T-helper 1 cell treated with Interleukin-12 subunit alpha and Interleukin-12 subunit beta and Interleukin-4 antibody, amounts not matched to agents 30 ng/mL and 1 ng/mL, for 36 hours (primary cell): ENCODE results near the gene PPP1R26. TPM values are rescaled to one million over a fixed set of nuclear protein-coding genes. Genes with fewer than 3 reads are reported as not detected.
"Not testable (repeated sequence)": the region's sequence is repeated elsewhere in the genome, so short reads cannot be mapped to it uniquely, and the experiment has no call there.

Source experiments
- intact Hi-C: fragments of 100-400 bp; cut with micrococcal nuclease; formaldehyde crosslinking; loops from one replicate; pipeline ENCODE4 v1.15.1; 2024
- total RNA-seq: library from RNA; stranded (reverse); gene quantifications from 2 replicates; pipeline ENCODE4 v1.2.3, GENCODE V29; 2022

Gene PPP1R26
- total RNA-seq, 1 donor from 2014 or later: 0.07 TPM

GRCh38 chr9:135519179-135519971 is 39.8 kb downstream of the PPP1R26 start:
- intact Hi-C loops: no loop called here

GRCh38 chr9:135520916-135521607 is 41.5 kb downstream of the PPP1R26 start, which contains the start of gene LCN1:
Gene LCN1, plus strand, starts transcription at chr9:135521440. Its CDS starts 58 bp downstream, at chr9:135521498.
- intact Hi-C loops: no loop called here

- intact Hi-C loops: no loop called here
Observed at GRCh38 chr9:135521608-135522095, 42.1 kb downstream of the PPP1R26 start.

- intact Hi-C loops: no loop called here
Observed at GRCh38 chr9:135522137-135522877, 42.7 kb downstream of the PPP1R26 start.

- intact Hi-C loops: no loop called here
Observed at GRCh38 chr9:135522931-135523330, 43.3 kb downstream of the PPP1R26 start.

GRCh38 chr9:135523521-135524129 is 44.0 kb downstream of the PPP1R26 start:
- intact Hi-C loops: no loop called here

GRCh38 chr9:135524130-135524861 is 44.7 kb downstream of the PPP1R26 start:
- intact Hi-C loops: no loop called here

GRCh38 chr9:135525241-135526088 is 45.9 kb downstream of the PPP1R26 start:
- intact Hi-C loops: no loop called here

- intact Hi-C loops: no loop called here
Observed at GRCh38 chr9:135526089-135526729, 46.6 kb downstream of the PPP1R26 start.

GRCh38 chr9:135526730-135527571 is 47.4 kb downstream of the PPP1R26 start:
- intact Hi-C loops: no loop called here

- intact Hi-C loops: not testable (repeated sequence)
Observed at GRCh38 chr9:135528842-135529435, 49.4 kb downstream of the PPP1R26 start.

GRCh38 chr9:135530146-135530545 is 50.6 kb downstream of the PPP1R26 start:
- intact Hi-C loops: no loop called here

GRCh38 chr9:135531096-135531495 is 51.5 kb downstream of the PPP1R26 start:
- intact Hi-C loops: no loop called here

- intact Hi-C loops: no loop called here
Observed at GRCh38 chr9:135533113-135533512, 53.5 kb downstream of the PPP1R26 start.

- intact Hi-C loops: no loop called here
Observed at GRCh38 chr9:135533674-135534073, 54.1 kb downstream of the PPP1R26 start.

GRCh38 chr9:135534192-135534711 is 54.7 kb downstream of the PPP1R26 start:
- intact Hi-C loops: not testable (repeated sequence)

GRCh38 chr9:135534826-135535225 is 55.2 kb downstream of the PPP1R26 start:
- intact Hi-C loops: not testable (repeated sequence)

- intact Hi-C loops: not testable (repeated sequence)
Observed at GRCh38 chr9:135535631-135536030, 56.0 kb downstream of the PPP1R26 start.
